Measurements from ENCODE around the gene MAMDC4.

The MAMDC4 gene

DNA sequence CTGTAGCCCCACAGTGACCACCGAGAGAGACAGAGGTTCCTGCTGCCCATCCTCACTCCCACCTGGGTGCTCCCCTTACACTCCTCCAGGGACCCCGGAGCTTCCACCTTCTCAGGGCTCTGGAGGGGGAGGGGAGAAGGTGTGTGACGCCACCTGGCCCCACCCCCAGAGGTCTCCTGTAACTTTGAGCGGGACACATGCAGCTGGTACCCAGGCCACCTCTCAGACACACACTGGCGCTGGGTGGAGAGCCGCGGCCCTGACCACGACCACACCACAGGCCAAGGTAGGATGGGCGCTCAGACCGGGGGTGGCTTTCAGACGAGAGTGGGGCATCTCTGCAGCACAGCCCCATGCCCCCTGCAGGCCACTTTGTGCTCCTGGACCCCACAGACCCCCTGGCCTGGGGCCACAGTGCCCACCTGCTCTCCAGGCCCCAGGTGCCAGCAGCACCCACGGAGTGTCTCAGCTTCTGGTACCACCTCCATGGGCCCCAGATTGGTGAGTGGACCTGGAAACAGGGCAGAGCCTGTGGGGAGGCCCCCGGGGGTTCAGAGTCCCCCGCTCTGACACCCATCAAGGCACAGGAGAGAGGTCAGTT is 4.5 kb downstream of the MAMDC4 start:
- Histone ChIP-seq H3K36me3 (ENCODE audit: control insufficient read depth in 5 of 5, insufficient read depth in 5 of 5, low read length in 5 of 5) (peaks cover 0 to 24% (median 11%) of the 10 kb centered on the region in 5 donors), H3K4me3 (ENCODE audit: low read depth in 1 of 5, low read length in 5 of 5) (no peak overlapping the region), H3K4me1 (ENCODE audit: control insufficient read depth in 5 of 5, insufficient read depth in 5 of 5, low read length in 5 of 5) (peaks cover 0 to 46% (median 19%) of the 10 kb centered on the region in 5 donors), H3K27me3 (ENCODE audit: control insufficient read depth in 5 of 5, insufficient read depth in 4 of 5, low read length in 5 of 5) (no peaks in the 10 kb centered on the region), H3K9ac (ENCODE audit: low read length in 5 of 5) (no peak overlapping the region), H3K9me3 (ENCODE audit: control insufficient read depth in 5 of 5, low read length in 5 of 5) (no peaks in the 10 kb centered on the region), H3K27ac (ENCODE audit: low read depth, low read length) (no peak overlapping the region)

DNA sequence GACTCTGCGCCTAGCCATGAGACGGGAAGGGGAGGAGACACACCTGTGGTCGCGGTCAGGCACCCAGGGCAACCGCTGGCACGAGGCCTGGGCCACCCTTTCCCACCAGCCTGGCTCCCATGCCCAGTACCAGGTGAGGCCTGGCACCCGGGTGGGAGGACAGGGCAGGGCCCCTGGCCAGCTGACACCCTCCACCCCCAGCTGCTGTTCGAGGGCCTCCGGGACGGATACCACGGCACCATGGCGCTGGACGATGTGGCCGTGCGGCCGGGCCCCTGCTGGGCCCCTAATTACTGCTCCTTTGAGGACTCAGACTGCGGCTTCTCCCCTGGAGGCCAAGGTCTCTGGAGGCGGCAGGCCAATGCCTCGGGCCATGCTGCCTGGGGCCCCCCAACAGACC is 5.0 kb downstream of the MAMDC4 start:
- no peak overlapping the region for H3K9ac ChIP-seq (ENCODE audit: low read length in 5 of 5)
- H3K9me3 ChIP-seq (ENCODE audit: control insufficient read depth in 5 of 5, low read length in 5 of 5): no peaks in the 10 kb centered on the region
- H3K27me3 ChIP-seq (ENCODE audit: control insufficient read depth in 5 of 5, insufficient read depth in 4 of 5, low read length in 5 of 5): no peaks in the 10 kb centered on the region
- no peak overlapping the region for H3K4me3 ChIP-seq (ENCODE audit: low read depth in 1 of 5, low read length in 5 of 5)
- H3K27ac ChIP-seq (ENCODE audit: low read depth, low read length): no peak overlapping the region
- H3K4me1 ChIP-seq (ENCODE audit: control insufficient read depth in 5 of 5, insufficient read depth in 5 of 5, low read length in 5 of 5): peaks cover 0 to 41% (median 19%) of the 10 kb centered on the region in 5 donors
- peaks cover 0 to 27% (median 16%) of the 10 kb centered on the region in 5 donors for H3K36me3 ChIP-seq (ENCODE audit: control insufficient read depth in 5 of 5, insufficient read depth in 5 of 5, low read length in 5 of 5)

DNA sequence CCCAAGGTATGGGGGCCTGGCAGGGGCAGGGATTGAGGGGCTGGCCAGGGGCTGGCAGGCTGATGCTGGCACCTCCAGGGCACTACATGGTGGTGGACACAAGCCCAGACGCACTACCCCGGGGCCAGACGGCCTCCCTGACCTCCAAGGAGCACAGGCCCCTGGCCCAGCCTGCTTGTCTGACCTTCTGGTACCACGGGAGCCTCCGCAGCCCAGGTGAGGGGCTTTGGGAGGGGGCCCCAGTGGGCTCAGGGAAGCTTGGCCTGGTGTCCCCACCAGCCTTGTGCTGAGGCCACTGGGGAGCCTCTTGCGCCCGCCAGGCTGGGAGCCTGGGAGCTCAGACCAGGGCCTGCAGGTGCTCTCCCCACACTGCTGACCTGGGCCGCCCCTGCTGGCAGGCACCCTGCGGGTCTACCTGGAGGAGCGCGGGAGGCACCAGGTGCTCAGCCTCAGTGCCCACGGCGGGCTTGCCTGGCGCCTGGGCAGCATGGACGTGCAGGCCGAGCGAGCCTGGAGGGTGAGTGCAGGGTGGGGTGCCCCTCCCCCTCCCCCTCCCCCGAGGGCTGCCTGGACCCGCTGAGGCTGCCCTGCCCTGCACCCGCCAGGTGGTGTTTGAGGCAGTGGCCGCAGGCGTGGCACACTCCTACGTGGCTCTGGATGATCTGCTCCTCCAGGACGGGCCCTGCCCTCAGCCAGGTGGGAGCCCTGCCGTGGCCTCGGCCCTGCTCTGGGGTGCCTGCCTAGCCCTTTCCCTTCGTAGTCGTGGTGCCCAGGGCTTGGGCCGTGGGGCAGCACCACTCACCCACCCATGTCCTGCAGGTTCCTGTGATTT is 5.7 kb downstream of the MAMDC4 start:
- no peaks in the 10 kb centered on the region for H3K9me3 ChIP-seq (ENCODE audit: control insufficient read depth in 5 of 5, low read length in 5 of 5)
- peaks cover 0 to 34% (median 23%) of the 10 kb centered on the region in 5 donors for H3K36me3 ChIP-seq (ENCODE audit: control insufficient read depth in 5 of 5, insufficient read depth in 5 of 5, low read length in 5 of 5)
- no peak overlapping the region for H3K27ac ChIP-seq (ENCODE audit: low read depth, low read length)
- H3K9ac ChIP-seq (ENCODE audit: low read length in 5 of 5): no peak overlapping the region
- H3K27me3 ChIP-seq (ENCODE audit: control insufficient read depth in 5 of 5, insufficient read depth in 4 of 5, low read length in 5 of 5): no peaks in the 10 kb centered on the region
- peaks cover 0 to 35% (median 19%) of the 10 kb centered on the region in 5 donors for H3K4me1 ChIP-seq (ENCODE audit: control insufficient read depth in 5 of 5, insufficient read depth in 5 of 5, low read length in 5 of 5)
- H3K4me3 ChIP-seq (ENCODE audit: low read depth in 1 of 5, low read length in 5 of 5): no peak overlapping the region

DNA sequence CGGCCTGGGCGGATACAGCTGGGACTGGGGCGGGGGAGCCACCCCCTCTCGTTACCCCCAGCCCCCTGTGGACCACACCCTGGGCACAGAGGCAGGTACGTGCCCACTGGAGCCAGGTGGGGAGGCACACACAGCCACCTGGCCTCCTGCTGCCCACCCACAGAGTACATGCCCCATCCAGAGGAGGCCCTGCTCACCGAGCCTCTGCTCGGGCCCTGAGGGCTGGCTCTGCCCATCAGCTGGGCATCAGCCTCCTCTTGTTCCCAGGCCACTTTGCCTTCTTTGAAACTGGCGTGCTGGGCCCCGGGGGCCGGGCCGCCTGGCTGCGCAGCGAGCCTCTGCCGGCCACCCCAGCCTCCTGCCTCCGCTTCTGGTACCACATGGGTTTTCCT is 6.3 kb downstream of the MAMDC4 start:
- no peak overlapping the region for H3K9ac ChIP-seq (ENCODE audit: low read length in 5 of 5)
- H3K4me1 ChIP-seq (ENCODE audit: control insufficient read depth in 5 of 5, insufficient read depth in 5 of 5, low read length in 5 of 5): peaks cover 0 to 33% (median 19%) of the 10 kb centered on the region in 5 donors
- no peaks in the 10 kb centered on the region for H3K27me3 ChIP-seq (ENCODE audit: control insufficient read depth in 5 of 5, insufficient read depth in 4 of 5, low read length in 5 of 5)
- peaks cover 0 to 40% (median 29%) of the 10 kb centered on the region in 5 donors for H3K36me3 ChIP-seq (ENCODE audit: control insufficient read depth in 5 of 5, insufficient read depth in 5 of 5, low read length in 5 of 5)
- no peak overlapping the region for H3K27ac ChIP-seq (ENCODE audit: low read depth, low read length)
- no peak overlapping the region for H3K4me3 ChIP-seq (ENCODE audit: low read depth in 1 of 5, low read length in 5 of 5)
- no peaks in the 10 kb centered on the region for H3K9me3 ChIP-seq (ENCODE audit: control insufficient read depth in 5 of 5, low read length in 5 of 5)

DNA sequence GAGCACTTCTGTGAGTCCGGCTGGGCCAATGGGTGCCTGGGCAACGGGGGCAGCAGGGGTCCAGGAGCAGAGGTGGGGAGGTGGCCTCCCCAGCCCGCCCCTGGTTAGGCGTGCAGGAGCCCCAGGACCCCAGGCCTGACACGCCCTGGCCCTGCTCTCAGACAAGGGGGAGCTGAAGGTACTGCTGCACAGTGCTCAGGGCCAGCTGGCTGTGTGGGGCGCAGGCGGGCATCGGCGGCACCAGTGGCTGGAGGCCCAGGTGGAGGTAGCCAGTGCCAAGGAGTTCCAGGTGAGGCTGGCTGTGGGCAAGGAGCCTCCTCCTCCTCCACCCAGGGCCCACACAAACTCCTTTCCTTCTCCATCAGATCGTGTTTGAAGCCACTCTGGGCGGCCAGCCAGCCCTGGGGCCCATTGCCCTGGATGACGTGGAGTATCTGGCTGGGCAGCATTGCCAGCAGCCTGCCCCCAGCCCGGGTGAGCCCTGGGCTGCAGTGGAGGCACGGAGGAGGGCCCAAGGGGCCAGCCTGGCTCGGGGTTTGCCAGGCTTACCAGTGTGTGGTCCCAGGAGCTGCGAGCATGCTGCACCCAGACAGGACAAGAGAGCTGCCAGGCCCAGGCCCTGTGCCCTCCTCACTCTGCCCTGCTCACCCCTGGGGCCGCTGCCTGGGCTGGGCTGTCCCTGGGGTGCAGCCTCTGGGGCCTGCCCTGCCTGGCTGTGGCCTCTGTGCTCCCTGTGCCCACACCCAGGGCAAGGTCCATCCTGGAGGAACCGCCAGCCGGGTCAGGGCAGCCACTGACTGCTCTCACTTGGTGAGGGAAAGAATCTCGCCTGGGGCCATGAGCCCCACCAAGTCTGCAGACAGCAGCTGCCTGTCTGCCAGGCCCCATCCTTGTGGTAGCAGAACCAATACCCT is 7.0 kb downstream of the MAMDC4 start:
- Histone ChIP-seq H3K4me1 (ENCODE audit: control insufficient read depth in 5 of 5, insufficient read depth in 5 of 5, low read length in 5 of 5) (peaks cover 0 to 40% (median 20%) of the 10 kb centered on the region in 5 donors), H3K9me3 (ENCODE audit: control insufficient read depth in 5 of 5, low read length in 5 of 5) (no peaks in the 10 kb centered on the region), H3K36me3 (ENCODE audit: control insufficient read depth in 5 of 5, insufficient read depth in 5 of 5, low read length in 5 of 5) (peaks cover 0 to 45% (median 34%) of the 10 kb centered on the region in 5 donors), H3K27me3 (ENCODE audit: control insufficient read depth in 5 of 5, insufficient read depth in 4 of 5, low read length in 5 of 5) (no peaks in the 10 kb centered on the region), H3K4me3 (ENCODE audit: low read depth in 1 of 5, low read length in 5 of 5) (no peak overlapping the region), H3K9ac (ENCODE audit: low read length in 5 of 5) (no peak overlapping the region), H3K27ac (ENCODE audit: low read depth, low read length) (no peak overlapping the region)

DNA sequence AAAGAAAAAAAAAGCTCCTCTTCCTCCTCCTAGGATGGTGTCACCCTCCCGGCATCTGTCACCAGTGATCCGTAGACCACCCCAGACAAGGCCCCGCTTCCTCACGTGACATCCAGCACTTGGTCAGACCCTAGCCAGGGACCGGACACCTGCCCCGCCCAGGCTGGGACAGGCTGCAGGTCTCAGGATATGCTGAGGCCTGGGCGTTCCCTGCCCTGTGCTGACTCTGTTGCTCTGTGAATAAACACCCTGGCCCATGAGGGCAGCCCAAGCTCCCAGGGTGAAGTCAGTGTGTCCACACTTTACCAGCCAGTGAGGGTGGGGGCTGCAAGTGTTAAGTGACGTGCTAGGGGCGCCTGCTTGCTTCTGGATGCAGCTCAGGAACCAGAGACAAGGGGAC is 8.4 kb downstream of the MAMDC4 start:
- Histone ChIP-seq H3K27ac (ENCODE audit: low read depth, low read length) (no peak overlapping the region), H3K4me3 (ENCODE audit: low read depth in 1 of 5, low read length in 5 of 5) (no peak overlapping the region), H3K4me1 (ENCODE audit: control insufficient read depth in 5 of 5, insufficient read depth in 5 of 5, low read length in 5 of 5) (peaks cover 2 to 46% (median 32%) of the 10 kb centered on the region in 5 donors), H3K36me3 (ENCODE audit: control insufficient read depth in 5 of 5, insufficient read depth in 5 of 5, low read length in 5 of 5) (peaks cover 0 to 45% (median 34%) of the 10 kb centered on the region in 5 donors), H3K27me3 (ENCODE audit: control insufficient read depth in 5 of 5, insufficient read depth in 4 of 5, low read length in 5 of 5) (no peaks in the 10 kb centered on the region), H3K9ac (ENCODE audit: low read length in 5 of 5) (no peak overlapping the region), H3K9me3 (ENCODE audit: control insufficient read depth in 5 of 5, low read length in 5 of 5) (no peaks in the 10 kb centered on the region)

DNA sequence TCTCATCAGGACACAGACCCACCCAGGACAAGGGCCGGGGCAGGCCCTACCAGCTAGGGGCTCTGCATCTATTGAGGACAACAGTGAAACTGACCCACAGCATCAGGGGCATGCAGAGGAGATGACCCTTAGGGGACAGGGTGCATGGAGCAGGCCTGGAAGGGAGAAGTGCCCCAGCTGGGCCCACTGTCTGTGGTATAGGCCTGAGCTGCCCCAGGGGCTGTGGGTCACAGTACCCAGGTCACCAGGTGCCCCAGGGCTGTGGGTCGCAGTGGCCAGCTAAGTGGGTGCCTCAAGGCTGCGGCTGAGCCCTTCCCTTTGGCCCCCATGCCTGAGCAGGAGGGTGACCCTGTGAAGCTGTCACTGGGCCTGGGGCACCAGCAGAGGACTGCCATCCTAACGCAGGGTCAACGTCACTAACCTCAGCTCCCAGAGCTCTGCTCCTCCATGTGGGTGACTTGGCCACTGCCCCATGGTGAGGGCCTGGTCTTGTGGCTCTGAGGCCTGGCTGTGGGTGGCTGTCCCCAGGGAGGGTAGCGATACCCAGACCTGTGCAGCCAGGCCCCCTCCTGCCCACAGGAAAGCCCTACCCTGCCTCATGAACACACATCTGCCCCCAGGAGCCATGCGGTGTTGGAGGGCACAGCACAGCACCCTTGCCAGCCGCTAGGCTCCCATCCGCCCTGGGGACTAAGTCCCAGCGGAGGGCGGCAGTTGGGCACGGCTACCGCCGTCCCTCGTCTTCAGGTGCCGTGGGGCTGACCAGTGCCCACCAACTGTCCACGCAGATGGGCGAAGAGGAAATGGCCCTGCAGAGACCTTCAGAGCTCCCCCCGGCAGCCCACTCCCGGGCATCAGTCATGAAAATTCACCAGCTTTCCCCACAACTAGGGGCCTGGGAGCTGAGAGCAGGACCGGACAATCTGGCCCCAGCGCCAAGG is 9.1 kb downstream of the MAMDC4 start:
- Histone ChIP-seq H3K27me3 (ENCODE audit: control insufficient read depth in 5 of 5, insufficient read depth in 4 of 5, low read length in 5 of 5) (no peaks in the 10 kb centered on the region), H3K4me3 (ENCODE audit: low read depth in 1 of 5, low read length in 5 of 5) (no peak overlapping the region), H3K4me1 (ENCODE audit: control insufficient read depth in 5 of 5, insufficient read depth in 5 of 5, low read length in 5 of 5) (peaks cover 2 to 40% (median 27%) of the 10 kb centered on the region in 5 donors), H3K9ac (ENCODE audit: low read length in 5 of 5) (no peak overlapping the region), H3K36me3 (ENCODE audit: control insufficient read depth in 5 of 5, insufficient read depth in 5 of 5, low read length in 5 of 5) (peaks cover 0 to 45% (median 34%) of the 10 kb centered on the region in 5 donors), H3K9me3 (ENCODE audit: control insufficient read depth in 5 of 5, low read length in 5 of 5) (no peaks in the 10 kb centered on the region), H3K27ac (ENCODE audit: low read depth, low read length) (no peak overlapping the region)

DNA sequence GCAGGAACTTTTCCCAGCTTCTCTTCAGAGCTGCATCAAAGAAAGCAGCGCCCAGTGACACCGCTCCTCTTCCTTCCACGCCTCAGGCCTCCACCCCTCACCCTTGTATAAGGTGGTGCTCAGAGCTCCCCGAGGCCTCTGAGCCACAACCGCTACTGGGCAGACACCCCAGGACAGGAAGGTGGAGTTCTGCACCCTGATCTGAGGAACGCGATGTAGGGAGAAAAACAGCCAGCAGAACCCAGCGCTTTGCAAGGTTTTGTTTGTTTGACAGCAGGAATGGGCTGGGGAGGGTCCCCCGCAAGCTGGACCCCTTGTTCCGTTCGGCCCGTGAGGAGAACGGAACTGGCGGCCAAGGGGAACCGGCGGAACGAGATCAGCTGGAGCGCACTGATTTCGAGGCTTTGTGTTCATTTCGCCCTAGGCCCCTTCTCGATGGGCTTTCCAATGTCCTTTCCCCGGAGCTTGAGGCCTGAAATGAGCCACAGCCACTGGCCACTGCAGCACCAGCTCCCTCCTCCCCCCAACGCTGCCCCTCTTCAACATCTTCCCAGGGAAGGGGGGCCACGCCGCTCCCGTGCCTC is 9.8 kb downstream of the MAMDC4 start:
- H3K9ac ChIP-seq (ENCODE audit: low read length in 5 of 5): no peak overlapping the region
- no peak overlapping the region for H3K27ac ChIP-seq (ENCODE audit: low read depth, low read length)
- H3K36me3 ChIP-seq (ENCODE audit: control insufficient read depth in 5 of 5, insufficient read depth in 5 of 5, low read length in 5 of 5): peaks cover 0 to 45% (median 34%) of the 10 kb centered on the region in 5 donors
- peaks cover 2 to 41% (median 31%) of the 10 kb centered on the region in 5 donors for H3K4me1 ChIP-seq (ENCODE audit: control insufficient read depth in 5 of 5, insufficient read depth in 5 of 5, low read length in 5 of 5)
- no peaks in the 10 kb centered on the region for H3K27me3 ChIP-seq (ENCODE audit: control insufficient read depth in 5 of 5, insufficient read depth in 4 of 5, low read length in 5 of 5)
- H3K9me3 ChIP-seq (ENCODE audit: control insufficient read depth in 5 of 5, low read length in 5 of 5): no peaks in the 10 kb centered on the region
- H3K4me3 ChIP-seq (ENCODE audit: low read depth in 1 of 5, low read length in 5 of 5): no peak overlapping the region

All from subcutaneous abdominal adipose tissue (tissue), 5 donors.